LNCAP (cell line): Measurements from ENCODE around the gene SLC35F4.

Experiments used
- TF ChIP-seq, protein P1 (sequence below): fragments of 450-650 bp; IDR thresholded peaks from 2 replicates; pipeline ENCODE4 v1.5.1; 2017; ENCODE audit warnings: mild to moderate bottlenecking

Gene SLC35F4

GRCh38 chr14:57712102-57712501 lies 153.8 kb downstream of the SLC35F4 start:
- TF ChIP-seq, protein P1, sequence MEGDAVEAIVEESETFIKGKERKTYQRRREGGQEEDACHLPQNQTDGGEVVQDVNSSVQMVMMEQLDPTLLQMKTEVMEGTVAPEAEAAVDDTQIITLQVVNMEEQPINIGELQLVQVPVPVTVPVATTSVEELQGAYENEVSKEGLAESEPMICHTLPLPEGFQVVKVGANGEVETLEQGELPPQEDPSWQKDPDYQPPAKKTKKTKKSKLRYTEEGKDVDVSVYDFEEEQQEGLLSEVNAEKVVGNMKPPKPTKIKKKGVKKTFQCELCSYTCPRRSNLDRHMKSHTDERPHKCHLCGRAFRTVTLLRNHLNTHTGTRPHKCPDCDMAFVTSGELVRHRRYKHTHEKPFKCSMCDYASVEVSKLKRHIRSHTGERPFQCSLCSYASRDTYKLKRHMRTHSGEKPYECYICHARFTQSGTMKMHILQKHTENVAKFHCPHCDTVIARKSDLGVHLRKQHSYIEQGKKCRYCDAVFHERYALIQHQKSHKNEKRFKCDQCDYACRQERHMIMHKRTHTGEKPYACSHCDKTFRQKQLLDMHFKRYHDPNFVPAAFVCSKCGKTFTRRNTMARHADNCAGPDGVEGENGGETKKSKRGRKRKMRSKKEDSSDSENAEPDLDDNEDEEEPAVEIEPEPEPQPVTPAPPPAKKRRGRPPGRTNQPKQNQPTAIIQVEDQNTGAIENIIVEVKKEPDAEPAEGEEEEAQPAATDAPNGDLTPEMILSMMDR = peak; percentile 13; the same call in 1 of the 2 replicates

- TF ChIP-seq, protein P1 = no peak
These were observed 156.0 kb downstream of the SLC35F4 start for GRCh38 chr14:57709909-57710308.

DNA sequence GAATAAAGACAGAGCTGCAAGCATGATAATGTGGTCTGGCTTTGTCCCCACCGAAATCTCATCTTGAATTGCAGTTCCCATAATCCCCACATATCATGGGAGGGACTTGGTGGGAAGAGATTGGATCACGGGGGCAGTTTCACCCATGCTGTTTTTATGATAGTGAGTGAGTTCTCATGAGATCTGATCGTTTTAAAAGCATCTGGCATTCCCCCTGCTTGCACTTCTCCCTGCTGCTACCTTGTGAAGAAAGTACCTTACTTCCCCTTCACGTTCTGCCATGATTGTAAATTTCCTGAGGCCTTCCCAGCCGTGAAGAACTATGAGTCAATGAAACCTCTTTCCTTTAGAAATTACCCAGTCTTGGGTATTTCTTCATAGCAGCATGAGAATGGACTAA lies 158.7 kb downstream of the SLC35F4 start:
- TF ChIP-seq, protein P1 = no peak

- TF ChIP-seq, protein P1 = no peak
These were observed 161.1 kb downstream of the SLC35F4 start for GRCh38 chr14:57704763-57705162.

DNA sequence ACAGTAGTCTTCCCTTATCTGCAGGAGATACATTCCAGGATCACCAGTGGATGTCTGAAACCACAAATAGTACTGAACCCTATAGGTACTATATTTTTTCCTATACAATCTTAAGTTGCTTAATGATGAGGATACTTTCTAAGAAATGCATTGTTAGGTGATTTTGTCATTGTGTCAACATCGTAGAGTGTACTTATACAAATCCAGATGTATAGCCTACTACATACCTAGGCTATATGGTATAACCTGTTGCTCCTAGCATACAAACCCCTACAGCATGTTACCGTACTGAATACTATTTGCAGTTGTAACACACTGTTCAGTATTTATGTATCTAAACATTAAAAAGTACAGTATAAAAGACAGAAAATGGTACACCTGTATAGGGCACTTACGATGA lies 165.9 kb downstream of the SLC35F4 start:
- TF ChIP-seq, protein P1 = no peak

DNA sequence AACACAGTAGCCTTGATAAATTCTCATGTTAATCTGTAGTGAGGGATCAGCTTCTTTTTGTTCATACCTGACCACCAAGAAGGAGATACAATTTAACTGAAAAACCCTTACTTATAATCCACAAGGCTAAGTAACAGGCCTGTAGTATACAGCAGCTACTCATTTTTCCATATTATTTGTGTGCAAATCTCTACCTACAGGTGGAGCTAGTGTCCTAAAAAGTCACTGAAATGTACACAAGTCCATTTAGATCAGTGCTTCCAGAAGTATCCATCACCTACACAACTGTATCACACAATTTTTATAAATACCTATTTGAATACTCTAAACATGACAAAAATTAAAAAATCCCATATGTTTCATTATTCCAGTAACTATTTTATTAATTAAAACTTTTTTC lies 173.2 kb downstream of the SLC35F4 start:
- TF ChIP-seq, protein P1 = peak; percentile 75

DNA sequence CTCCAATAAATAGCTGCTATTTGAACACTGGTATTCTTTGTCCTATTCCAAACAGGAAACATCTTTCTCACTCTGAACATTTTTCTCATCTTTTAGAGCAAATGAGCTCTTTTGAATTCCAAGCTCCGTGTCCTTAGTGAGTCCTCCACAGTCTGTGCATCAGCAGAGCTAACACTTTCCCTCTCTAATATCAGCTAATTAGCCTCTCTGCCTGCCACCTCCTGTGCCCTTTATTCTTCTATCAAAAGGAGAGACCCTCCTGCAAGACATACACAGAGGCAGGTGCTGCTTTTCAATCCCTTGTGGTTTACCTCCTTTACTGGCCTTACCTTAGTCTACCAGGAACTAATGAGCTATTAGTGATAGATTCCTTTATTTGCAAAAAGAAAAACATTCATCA lies 178.5 kb downstream of the SLC35F4 start:
- TF ChIP-seq, protein P1 = no peak

DNA sequence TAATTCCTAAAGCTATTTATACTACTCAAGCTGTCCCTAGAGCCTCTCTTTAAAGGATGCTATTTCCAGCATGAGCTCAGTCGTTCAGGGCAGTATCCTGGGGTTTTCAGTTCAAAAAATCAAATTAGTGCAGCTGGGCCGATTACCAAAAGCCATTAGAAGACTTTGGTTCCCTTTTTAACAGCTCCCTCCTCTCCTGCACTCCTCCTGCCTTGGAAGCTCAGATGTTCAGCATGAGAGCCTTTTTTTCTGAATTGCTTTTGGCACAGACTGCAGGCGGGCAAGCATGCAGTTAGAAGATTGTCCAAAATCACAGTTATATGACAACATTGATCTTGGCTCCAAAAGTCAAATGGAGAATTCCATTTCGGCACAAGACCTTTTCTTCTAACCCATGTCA lies 179.6 kb downstream of the SLC35F4 start:
- TF ChIP-seq, protein P1 = no peak
